SW 1271 (cell line): Measurements from ENCODE around the gene ZNF689.
"Not testable (repeated sequence)": the region's sequence is repeated elsewhere in the genome, so short reads cannot be mapped to it uniquely, and the experiment has no call there.

Experiments
- DNase-seq, 2 experiments: peaks; one replicate each; lab custom pipeline; 2025; lab: John Stamatoyannopoulos, UW

Gene ZNF689

GRCh38 chr16:30609926-30610839 is at the start of gene ZNF689:
Gene ZNF689, minus strand, starts transcription at chr16:30610389. Its CDS starts 348 bp downstream, at chr16:30610041.
- DNase-seq, result peak; percentile 92 to 97

- DNase-seq, result peak; percentile 96 to 97
Observed at GRCh38 chr16:30658731-30659506, 48.7 kb upstream of the ZNF689 start.

- peak; percentile 99 to 100 for DNase-seq
Observed at GRCh38 chr16:30657866-30658730, 47.9 kb upstream of the ZNF689 start, which contains the start of gene FBRS. Gene FBRS, plus strand, starts transcription at chr16:30658431. Its CDS starts 1,088 bp downstream, at chr16:30659519.

- no peak for DNase-seq
Observed at GRCh38 chr16:30656974-30657865, 47.0 kb upstream of the ZNF689 start.

GRCh38 chr16:30656388-30656787 is 46.2 kb upstream of the ZNF689 start:
- no peak for DNase-seq

GRCh38 chr16:30655815-30656347 is 45.7 kb upstream of the ZNF689 start:
- no peak for DNase-seq

- DNase-seq, result no peak
Observed at GRCh38 chr16:30654856-30655255, 44.7 kb upstream of the ZNF689 start.

- DNase-seq, result no peak
Observed at GRCh38 chr16:30652718-30653117, 42.5 kb upstream of the ZNF689 start.

- no peak for DNase-seq
Observed at GRCh38 chr16:30652005-30652296, 41.8 kb upstream of the ZNF689 start.

GRCh38 chr16:30651124-30652004 is 41.2 kb upstream of the ZNF689 start:
- peak in 1 of 2 experiments; percentile 51 for DNase-seq

- peak; percentile 96 to 99 for DNase-seq
Observed at GRCh38 chr16:30650369-30651123, 40.4 kb upstream of the ZNF689 start, which contains the start of gene PRR14. Gene PRR14, plus strand, starts transcription at chr16:30650960. Its CDS starts 686 bp downstream, at chr16:30651646.

- no peak for DNase-seq
Observed at GRCh38 chr16:30649725-30650368, 39.7 kb upstream of the ZNF689 start.

- DNase-seq, result no peak
Observed at GRCh38 chr16:30647274-30647571, 37.0 kb upstream of the ZNF689 start.

- DNase-seq, result no peak
Observed at GRCh38 chr16:30645727-30646126, 35.5 kb upstream of the ZNF689 start.

GRCh38 chr16:30644334-30644830 is 34.2 kb upstream of the ZNF689 start:
- DNase-seq, result no peak

GRCh38 chr16:30641378-30641982 is 31.3 kb upstream of the ZNF689 start:
- DNase-seq, result no peak

- DNase-seq, result peak; percentile 40 to 80
Observed at GRCh38 chr16:30637944-30638343, 27.8 kb upstream of the ZNF689 start.

GRCh38 chr16:30637139-30637538 is 26.9 kb upstream of the ZNF689 start:
- not testable (repeated sequence) for DNase-seq
